ENCODE results near the gene MFAP2.

DNA sequence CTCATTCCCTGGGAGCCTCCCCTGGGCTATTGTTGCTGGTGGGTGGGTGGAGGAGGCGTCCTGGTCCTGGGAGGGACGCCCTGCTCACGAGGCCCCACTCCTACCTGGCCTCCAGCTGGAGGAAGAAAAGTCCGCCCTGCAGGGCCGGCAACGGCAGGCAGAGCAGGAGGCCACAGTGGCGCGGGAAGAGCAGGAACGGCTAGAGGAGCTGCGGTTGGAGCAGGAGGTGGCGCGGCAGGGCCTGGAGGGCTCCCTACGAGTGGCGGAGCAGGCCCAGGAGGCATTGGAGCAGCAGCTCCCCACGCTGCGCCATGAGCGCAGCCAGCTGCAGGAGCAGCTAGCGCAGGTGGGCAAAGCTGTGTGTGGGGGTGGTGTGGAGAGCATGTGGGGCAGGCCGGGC, 33.8 kb downstream of the MFAP2 start:
- TF ChIP-seq EP300 (IDR thresholded peaks at IDR 0.05) (no peak), POLR2A (IDR thresholded peaks at IDR 0.05) (no peak)
- TF ChIP-seq, protein P1, sequence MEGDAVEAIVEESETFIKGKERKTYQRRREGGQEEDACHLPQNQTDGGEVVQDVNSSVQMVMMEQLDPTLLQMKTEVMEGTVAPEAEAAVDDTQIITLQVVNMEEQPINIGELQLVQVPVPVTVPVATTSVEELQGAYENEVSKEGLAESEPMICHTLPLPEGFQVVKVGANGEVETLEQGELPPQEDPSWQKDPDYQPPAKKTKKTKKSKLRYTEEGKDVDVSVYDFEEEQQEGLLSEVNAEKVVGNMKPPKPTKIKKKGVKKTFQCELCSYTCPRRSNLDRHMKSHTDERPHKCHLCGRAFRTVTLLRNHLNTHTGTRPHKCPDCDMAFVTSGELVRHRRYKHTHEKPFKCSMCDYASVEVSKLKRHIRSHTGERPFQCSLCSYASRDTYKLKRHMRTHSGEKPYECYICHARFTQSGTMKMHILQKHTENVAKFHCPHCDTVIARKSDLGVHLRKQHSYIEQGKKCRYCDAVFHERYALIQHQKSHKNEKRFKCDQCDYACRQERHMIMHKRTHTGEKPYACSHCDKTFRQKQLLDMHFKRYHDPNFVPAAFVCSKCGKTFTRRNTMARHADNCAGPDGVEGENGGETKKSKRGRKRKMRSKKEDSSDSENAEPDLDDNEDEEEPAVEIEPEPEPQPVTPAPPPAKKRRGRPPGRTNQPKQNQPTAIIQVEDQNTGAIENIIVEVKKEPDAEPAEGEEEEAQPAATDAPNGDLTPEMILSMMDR (IDR thresholded peaks at IDR 0.05): no peak

Measured in tibial nerve (tissue), 4 donors.